Measurements from ENCODE around the gene IL2RG.

The IL2RG gene

GRCh38 chrX:71107762-71108360 is 3.5 kb downstream of the IL2RG start:
- DNase-seq = no peak

- no peak for DNase-seq
Observed at GRCh38 chrX:71107245-71107644, 4.1 kb downstream of the IL2RG start.

- no peak for DNase-seq
Observed at GRCh38 chrX:71106427-71106826, 5.0 kb downstream of the IL2RG start, which contains the start of gene CXorf65. TSS of gene CXorf65 (minus strand) at chrX:71106740. CDS start at chrX:71106556, 184 bp downstream.

- DNase-seq = no peak
Observed at GRCh38 chrX:71105628-71106027, 5.7 kb downstream of the IL2RG start.

GRCh38 chrX:71103110-71103983 is 8.0 kb downstream of the IL2RG start:
- peak; percentile 34 to 46 for DNase-seq

- no peak for DNase-seq
Observed at GRCh38 chrX:71102292-71102691, 9.1 kb downstream of the IL2RG start.

- DNase-seq = no peak
Observed at GRCh38 chrX:71100581-71101505, 10.5 kb downstream of the IL2RG start.

GRCh38 chrX:71099736-71100135 is 11.6 kb downstream of the IL2RG start:
- no peak for DNase-seq

GRCh38 chrX:71098951-71099506 is 12.3 kb downstream of the IL2RG start:
- no peak for DNase-seq

- DNase-seq = peak; percentile 57
Observed at GRCh38 chrX:71098302-71098701, 13.1 kb downstream of the IL2RG start.

- no peak for DNase-seq
Observed at GRCh38 chrX:71096760-71097032, 14.7 kb downstream of the IL2RG start.

GRCh38 chrX:71095981-71096759 is 15.2 kb downstream of the IL2RG start:
- peak in 1 of 2 donors; percentile 21 for DNase-seq

GRCh38 chrX:71095555-71095980 is 15.8 kb downstream of the IL2RG start, which contains the start of gene FOXO4:
TSS of gene FOXO4 (plus strand) at chrX:71095851. CDS start at chrX:71096529, 678 bp downstream.
- DNase-seq = peak; percentile 80 to 86

GRCh38 chrX:71095033-71095432 is 16.3 kb downstream of the IL2RG start:
- no peak for DNase-seq

GRCh38 chrX:71091263-71091662 is 20.1 kb downstream of the IL2RG start:
- DNase-seq = no peak

- DNase-seq = no peak
Observed at GRCh38 chrX:71085900-71086299, 25.5 kb downstream of the IL2RG start.

GRCh38 chrX:71082822-71083221 is 28.6 kb downstream of the IL2RG start:
- DNase-seq = no peak

- no peak for DNase-seq
Observed at GRCh38 chrX:71082124-71082647, 29.2 kb downstream of the IL2RG start.

GRCh38 chrX:71081330-71082123 is 29.9 kb downstream of the IL2RG start:
- no peak for DNase-seq

GRCh38 chrX:71070531-71070930 is 40.8 kb downstream of the IL2RG start:
- DNase-seq = no peak
